Activated naive CD4-positive, alpha-beta T cell treated with anti-CD3 and anti-CD28 coated beads, Interleukin-2, amount 50 U/mL, for 72 hours (primary cell): ENCODE data around the gene NT5C3A. TPM values are rescaled to one million over a fixed set of nuclear protein-coding genes. Genes with fewer than 3 reads are reported as not detected.
A peak's percentile ranks its signal among the peaks of the same experiment; 100 is the strongest.

Experiments
- ATAC-seq, 2 donors: fragments of 150-1000 bp; cut with Tn5 transposase; 2 replicates each; pipeline ENCODE4 v1.10.0; 2021; ENCODE audit warnings: mild to moderate bottlenecking in 2 of 2, moderate library complexity in 2 of 2
- DNase-seq, 2 donors: peaks; one replicate each; pipeline ENCODE4 v3.0.0; 2021 to 2022; ENCODE audit warnings: low spot score in 2 of 2
- H3K27ac Mint-ChIP-seq, 2 donors: one replicate each; pipeline ENCODE4 v1.8.0; 2022; ENCODE audit warnings: mild to moderate bottlenecking in 2 of 2, mixed read lengths in 2 of 2
- H3K36me3 Mint-ChIP-seq, 2 donors: one replicate each; pipeline ENCODE4 v1.8.0; 2022; ENCODE audit warnings: mixed read lengths in 2 of 2
- H3K9me3 Mint-ChIP-seq, 2 donors: one replicate each; pipeline ENCODE4 v1.8.0; 2022; ENCODE audit warnings: mixed read lengths in 2 of 2
- total RNA-seq, 2 donors: library from RNA; stranded (reverse); gene quantifications; one replicate each; pipeline ENCODE4 v1.2.3, GENCODE V29; 2022

Gene NT5C3A
- total RNA-seq, 2 donors from 2014 or later = 37.9 to 53.5 TPM

DNA sequence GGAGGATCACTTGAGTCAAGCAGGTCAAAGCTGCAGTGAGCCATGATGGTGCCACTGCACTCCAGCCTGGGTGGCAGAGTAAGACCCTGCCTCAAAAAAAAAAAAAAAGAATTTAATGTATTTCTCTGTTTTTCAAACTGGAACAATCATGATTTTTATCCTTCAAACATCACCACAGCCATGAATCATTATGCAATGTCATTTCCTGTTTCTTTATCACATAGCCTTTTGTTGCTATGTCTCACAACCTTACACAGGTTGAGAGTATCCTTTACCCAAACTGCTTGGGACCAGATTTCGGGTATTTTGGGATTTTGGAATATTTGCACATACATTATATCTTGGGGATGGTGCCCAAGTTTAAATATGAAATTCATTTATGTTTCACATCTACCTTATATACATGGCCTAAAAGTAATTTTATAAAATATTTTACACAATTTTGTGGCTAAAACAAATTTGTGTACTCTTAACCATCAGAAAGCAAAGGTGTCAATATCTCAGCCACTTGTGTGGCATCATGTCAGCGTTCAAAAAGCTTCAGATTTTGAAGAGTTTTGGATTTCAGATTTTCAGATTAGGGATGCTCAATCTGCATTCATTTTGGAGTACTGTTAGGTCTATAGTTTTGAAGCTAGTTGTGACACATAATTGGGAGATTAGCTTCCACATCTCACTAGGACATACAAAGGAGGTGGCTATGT lies 8.2 kb downstream of the NT5C3A start:
- Mint-ChIP-seq H3K27ac (peak overlapping the region; percentile 44 to 76), H3K36me3 (peaks cover 0 to 36% of the 10 kb centered on the region in 2 donors), H3K9me3 (no peaks in the 10 kb centered on the region)
- ATAC-seq (peak; percentile 89 to 96), DNase-seq (no peak)

DNA sequence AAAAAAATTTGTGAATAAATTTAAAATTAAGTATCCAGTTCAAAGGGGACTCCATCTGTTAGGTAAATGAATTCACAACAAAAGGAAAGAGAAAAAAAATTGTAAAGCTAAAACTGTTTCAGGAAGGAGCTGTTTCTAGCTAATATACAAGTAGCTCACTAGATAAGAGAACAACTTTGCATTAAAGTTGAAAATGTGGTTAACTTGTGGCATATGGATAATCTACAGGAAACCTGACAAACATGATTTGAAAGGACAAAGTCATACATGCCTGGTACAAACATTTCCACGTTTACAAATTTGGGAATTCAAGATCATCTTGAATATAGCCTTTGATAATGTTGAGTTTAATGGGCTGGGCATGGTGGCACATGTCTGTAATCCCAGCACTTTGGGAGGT lies 8.9 kb downstream of the NT5C3A start:
- Mint-ChIP-seq H3K9me3 (no peaks in the 10 kb centered on the region), H3K36me3 (peaks cover 0 to 30% of the 10 kb centered on the region in 2 donors), H3K27ac (peak overlapping the region; percentile 22 to 76)
- DNase-seq (no peak), ATAC-seq (no peak)

DNA sequence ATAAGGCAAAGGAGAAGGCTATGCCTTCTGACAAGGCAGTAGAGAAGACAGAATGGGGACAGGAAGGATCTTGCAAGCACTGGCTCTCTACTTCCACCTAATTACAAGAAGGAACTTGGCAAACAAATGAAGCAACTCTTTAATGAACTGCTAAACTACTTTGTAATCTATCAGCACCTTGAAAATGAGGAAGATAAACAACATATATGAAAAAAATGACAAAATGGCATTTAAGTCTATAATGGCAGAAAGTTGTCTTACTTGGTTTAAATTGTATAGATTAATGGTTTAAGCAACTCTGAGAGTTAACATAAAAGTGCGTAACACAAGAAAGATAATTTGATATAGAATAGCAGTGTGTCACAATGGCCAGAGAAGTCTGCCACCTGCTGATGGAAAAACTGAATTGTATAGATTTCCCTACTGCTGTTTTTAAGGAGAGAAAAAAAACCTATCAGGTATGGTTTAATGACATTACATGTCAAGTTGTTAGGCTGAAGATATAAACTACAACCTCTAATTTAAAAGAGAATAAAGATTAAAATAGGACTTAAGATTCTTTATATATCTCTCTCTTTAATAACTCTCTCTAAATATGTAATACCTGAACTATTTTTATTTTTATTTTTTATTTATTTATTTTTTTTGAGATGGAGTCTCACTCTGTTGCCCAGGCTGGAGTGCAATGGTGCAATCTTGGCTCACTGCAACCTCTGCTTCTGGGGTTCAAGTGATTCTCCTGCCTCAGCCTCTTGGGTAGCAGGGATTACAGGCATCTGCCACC lies 11.8 kb downstream of the NT5C3A start:
- DNase-seq = peak in 1 of 2 donors; percentile 17
- Mint-ChIP-seq H3K27ac (no peak overlapping the region), H3K9me3 (no peaks in the 10 kb centered on the region), H3K36me3 (peaks cover 0 to 11% of the 10 kb centered on the region in 2 donors)
- peak in 1 of 2 donors; percentile 48 for ATAC-seq

DNA sequence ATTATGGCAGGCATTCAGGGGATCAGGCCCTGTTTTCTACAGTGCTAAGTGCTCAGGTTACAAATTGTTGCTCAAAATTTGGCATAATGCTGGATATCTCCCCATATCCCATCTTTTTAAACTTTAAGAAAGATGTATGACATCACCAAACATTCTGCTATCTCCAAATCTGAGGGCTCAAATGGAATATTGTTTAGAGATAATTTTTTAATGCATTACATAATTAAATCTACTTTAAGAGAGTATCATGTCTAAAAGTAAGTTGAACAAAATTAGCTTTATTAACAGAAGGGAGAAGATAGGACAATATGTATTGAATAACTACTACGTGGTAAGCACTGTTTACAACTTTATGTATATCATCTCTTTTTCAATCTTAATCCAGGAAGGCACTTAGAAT lies 13.9 kb downstream of the NT5C3A start:
- no peaks in the 10 kb centered on the region for H3K9me3 Mint-ChIP-seq
- H3K27ac Mint-ChIP-seq = no peak overlapping the region
- H3K36me3 Mint-ChIP-seq = peaks cover 0 to 5% of the 10 kb centered on the region in 2 donors
- DNase-seq = no peak
- ATAC-seq = no peak

DNA sequence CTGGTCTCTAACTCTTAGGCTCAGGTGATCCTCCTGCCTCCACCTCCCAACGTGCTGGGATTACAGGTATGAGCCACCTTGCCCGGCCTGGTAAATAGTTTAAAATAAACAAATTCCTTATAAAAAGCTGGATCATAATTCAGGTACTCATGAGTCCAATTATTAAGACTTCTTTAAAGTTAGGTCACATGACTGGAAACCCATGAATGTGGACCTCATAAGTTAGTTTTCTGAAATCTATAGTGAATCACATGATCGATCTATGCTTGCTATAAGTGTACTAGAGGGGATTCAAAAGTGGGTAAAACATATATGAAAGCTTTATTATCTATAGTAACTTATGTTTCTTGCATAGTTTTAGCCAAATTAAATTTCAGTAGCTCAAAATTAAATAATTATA lies 14.3 kb downstream of the NT5C3A start:
- Mint-ChIP-seq H3K9me3 (no peaks in the 10 kb centered on the region), H3K36me3 (peaks cover 0 to 5% of the 10 kb centered on the region in 2 donors), H3K27ac (no peak overlapping the region)
- ATAC-seq (no peak), DNase-seq (no peak)

DNA sequence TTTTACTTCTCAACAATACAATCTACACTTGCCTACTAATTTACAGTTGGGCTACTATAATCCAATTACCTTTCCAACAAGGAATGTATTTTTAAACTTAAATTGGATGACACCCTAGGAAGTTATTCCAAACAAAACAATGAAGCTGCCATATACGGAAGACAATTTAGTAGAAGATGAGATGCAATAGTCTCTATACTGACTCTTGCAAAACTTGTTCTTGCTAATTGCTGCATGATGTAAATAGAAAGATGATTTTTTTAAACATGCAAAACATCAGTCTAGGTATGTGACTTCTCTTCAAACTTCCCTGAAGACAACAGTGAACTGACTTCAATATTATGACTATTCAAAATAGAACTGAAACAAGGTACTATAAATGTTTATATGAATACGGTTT lies 17.6 kb downstream of the NT5C3A start:
- Mint-ChIP-seq H3K36me3 (peaks cover 0 to 5% of the 10 kb centered on the region in 2 donors), H3K27ac (no peak overlapping the region), H3K9me3 (no peaks in the 10 kb centered on the region)
- no peak for DNase-seq
- peak in 1 of 2 donors; percentile 45 for ATAC-seq

DNA sequence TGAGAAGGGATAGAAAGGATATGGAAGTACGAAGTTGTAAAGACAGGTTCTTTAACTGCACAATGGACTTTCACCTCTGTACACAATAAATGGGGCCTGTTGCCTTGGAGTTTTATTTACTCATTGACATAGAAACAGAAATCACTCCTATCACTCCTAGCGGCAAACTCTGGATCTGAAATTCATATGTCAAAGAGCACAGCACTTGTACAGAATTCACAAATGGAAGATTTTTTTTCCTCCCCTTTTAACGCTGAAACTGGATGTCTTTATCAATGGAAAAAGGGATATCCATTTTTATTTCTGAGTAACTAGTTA lies 18.2 kb downstream of the NT5C3A start:
- Mint-ChIP-seq H3K27ac (no peak overlapping the region), H3K9me3 (no peaks in the 10 kb centered on the region), H3K36me3 (peaks cover 0 to 5% of the 10 kb centered on the region in 2 donors)
- ATAC-seq (no peak), DNase-seq (no peak)

DNA sequence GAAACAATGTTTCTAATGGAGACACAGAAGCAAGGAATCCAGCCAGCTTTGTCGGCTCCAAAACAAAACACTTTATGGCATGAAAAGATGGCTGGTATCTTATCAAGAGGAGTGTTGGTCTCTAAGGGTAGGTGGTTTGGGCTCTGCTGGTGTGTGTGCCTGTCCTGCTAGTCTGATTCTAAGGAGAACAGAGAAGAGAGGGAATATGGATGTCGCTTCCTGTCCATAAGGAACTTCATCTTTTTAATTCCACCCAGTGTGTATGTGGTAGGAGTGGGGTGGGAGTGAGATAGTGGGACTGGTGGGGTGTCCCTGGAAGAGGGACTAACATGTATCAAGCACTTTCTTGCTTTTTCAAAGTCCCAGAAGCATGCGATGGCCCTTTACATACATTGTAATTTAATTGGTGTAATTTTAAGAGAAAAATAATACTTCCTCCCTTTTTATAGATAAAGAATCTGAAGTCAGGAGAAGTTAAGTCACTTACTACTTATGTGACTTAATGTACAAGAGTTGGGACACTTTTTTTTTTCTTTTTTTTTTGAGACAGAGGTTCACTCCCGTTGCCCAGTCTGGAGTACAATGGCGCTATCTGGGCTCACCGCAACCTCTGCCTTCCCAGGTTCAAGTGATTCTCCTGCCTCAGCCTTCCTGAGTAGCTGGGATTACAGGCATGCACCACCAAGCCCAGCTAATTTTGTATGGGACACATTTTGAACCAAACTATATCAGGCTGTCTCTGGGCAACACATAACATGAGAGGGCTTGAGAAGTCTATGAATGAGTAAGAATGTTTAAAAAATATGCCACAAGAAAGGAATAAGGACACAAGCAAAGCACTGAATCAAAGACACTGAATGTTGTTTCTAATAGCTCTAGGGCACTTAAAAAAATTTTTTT lies 18.8 kb downstream of the NT5C3A start:
- Mint-ChIP-seq H3K27ac (peak overlapping the region; percentile 10 to 23), H3K36me3 (peaks cover 0 to 5% of the 10 kb centered on the region in 2 donors), H3K9me3 (no peaks in the 10 kb centered on the region)
- ATAC-seq (peak in 1 of 2 donors; percentile 39), DNase-seq (no peak)

DNA sequence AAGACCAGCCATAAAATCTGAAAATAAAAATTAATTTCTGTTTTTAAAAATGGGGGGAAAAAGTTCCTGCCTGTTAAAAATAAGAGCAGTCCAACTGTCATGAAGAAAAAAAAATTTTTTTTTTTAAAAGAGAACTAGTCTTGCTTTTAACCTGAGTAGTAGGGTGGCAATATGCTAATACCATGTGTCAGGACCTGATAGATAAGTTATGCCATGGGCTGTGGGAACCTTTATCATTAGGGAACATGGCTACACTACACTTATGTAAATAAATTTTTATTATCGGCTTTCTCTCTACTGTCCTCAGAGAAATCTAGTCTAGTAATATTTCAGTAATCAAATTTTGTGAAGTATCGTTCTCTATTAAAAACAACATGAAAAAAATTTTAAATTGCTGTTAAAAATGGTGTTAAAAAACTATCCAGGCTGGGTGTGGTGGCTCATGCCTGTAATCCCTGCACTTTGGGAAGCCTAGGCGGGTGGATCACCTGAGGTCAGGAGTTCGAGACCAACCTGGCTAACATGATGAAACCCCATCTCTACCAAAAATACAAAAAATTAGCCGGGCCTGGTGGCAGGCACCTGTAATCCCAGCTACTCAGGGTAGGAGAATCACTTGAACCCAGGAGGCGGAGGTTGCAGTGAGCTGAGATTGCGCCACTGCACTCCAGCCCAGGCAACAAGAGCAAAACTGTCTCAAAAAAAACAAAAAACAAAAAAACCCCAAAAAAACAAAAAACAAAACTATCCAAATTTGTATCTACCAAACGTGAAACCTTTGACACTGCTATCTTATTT lies 20.7 kb downstream of the NT5C3A start:
- ATAC-seq (no peak), DNase-seq (no peak)
- Mint-ChIP-seq H3K27ac (no peak overlapping the region), H3K9me3 (no peaks in the 10 kb centered on the region), H3K36me3 (peaks cover 0 to 5% of the 10 kb centered on the region in 2 donors)

DNA sequence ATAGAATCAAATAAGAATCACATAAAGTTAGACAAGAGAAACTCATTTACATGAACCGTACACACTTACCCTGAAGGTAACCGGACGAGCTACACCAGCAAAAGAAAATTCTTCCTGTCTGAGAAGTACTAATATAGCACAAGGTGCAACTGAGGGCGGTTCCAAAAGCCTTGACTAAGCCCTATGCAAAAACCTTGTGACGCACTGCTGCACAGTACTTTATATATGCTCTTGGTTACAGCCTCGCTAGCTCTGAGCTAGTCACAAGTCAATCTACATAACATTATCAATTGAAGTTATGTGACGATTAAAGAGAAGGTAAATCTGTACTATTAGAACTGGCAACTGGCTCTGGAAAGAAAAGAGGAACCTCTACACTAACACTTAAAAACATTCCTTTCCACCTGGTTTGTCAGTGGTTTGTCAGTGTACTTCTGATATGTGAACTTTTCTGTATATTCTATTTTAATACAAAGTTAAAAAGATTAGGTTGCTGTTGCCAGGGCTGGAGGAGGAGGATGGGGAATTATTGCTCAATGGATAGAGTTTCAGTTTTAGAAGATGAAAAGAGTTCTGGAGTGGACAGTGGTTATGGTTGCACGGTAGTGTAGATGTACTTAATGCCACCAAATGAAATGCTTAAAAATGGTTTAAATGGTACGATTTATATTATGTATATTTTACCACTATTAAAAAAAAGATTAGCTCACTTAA lies 21.6 kb downstream of the NT5C3A start:
- Mint-ChIP-seq H3K9me3 (no peaks in the 10 kb centered on the region), H3K27ac (peak overlapping the region; percentile 72 to 90), H3K36me3 (peaks cover 0 to 5% of the 10 kb centered on the region in 2 donors)
- peak; percentile 94 to 100 for ATAC-seq
- peak in 1 of 2 donors; percentile 50 for DNase-seq

DNA sequence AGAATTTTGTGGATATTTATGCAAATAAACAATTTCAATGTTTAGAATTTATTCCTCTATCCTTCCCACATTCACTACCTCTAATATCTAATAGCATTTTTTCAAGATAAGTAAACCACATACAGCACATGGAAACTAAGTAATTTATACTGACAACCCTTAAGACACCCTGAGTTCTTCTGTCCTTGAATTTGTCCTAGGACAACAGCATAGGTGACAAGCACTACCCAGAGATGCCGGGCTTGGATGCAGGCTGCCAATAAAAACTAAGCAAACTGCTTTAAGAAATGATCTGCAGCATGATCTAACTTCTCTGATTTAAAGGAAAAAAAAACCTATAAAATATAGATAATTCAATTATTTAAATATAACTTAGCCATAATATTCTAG lies 22.7 kb downstream of the NT5C3A start:
- ATAC-seq (no peak), DNase-seq (no peak)
- Mint-ChIP-seq H3K36me3 (peaks cover 0 to 2% of the 10 kb centered on the region in 2 donors), H3K9me3 (no peaks in the 10 kb centered on the region), H3K27ac (peak overlapping the region; percentile 72 to 85)

DNA sequence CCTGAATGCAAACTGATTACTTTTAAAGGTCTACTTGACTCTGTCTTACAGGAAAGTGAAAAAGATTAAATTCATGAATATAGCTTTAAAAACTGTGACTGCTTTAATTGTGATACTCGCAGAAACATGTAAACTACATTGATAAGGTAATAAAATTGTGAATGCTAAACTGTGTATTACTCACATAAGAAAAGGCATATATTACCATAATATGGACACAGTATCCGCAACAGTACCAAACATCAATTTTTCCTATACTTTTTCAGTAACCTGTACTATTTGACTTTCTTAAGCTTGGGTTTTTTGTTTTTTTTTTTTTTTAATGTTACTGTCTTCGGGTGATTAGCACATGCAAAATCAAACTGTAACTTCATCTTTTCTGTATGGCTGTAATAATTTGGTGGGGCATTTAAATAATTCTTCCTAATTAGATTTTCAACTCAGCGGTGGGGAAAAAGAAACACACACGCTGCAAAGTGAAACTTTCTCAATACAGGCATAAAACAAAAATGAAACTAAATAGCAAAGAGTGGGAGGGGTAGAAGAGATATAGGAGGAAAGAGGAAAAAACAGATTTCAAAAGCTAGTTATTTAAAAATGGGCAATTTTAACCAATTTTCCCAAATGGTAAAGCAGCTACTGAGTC lies 23.2 kb downstream of the NT5C3A start:
- Mint-ChIP-seq H3K27ac (peak overlapping the region; percentile 72 to 85), H3K9me3 (no peaks in the 10 kb centered on the region), H3K36me3 (no peaks in the 10 kb centered on the region)
- DNase-seq = no peak
- ATAC-seq = peak in 1 of 2 donors; percentile 31

DNA sequence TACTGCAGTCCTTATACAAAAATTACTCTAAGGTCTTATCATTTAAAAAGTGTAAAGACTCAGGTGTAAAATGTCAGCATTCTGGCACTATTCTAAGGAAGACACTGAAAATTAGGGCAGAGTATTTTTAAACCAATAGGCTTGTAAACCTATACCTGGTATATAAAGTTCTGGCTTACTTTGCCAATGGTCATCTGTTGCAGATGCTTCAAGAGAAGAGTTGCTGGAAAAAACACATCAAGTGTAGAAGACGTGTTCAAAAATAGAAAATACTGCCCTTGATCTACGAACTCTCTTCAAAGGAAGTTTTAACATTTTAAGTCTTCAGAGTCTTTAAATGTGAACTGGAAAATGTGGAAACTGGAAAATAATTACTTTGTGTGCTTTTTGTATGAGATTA lies 23.9 kb downstream of the NT5C3A start:
- no peaks in the 10 kb centered on the region for H3K9me3 Mint-ChIP-seq
- no peak for DNase-seq

DNA sequence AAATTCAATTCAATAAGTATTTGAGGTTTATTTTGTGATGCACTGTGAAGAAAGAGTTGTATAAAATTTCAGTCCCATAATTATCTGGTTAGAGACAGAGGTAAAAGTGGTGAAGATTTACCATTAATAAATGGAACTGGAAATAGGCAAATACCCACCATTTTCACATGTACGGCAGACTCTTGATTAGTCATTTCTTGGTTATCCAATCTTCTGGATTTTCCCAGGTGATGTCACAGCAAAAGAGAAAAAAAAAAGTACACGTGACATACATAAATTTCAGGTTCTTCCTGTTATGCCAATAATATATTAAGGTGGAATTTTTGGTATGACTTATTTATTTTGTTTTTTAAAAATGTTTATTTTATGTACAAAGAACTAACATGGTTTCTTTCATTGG lies 26.8 kb downstream of the NT5C3A start:
- ATAC-seq = no peak
- H3K27ac Mint-ChIP-seq = no peak overlapping the region
- no peaks in the 10 kb centered on the region for H3K36me3 Mint-ChIP-seq
- DNase-seq = no peak
- H3K9me3 Mint-ChIP-seq = no peaks in the 10 kb centered on the region

More for the DNA sequence above, 23.9 kb downstream of the NT5C3A start:
- ATAC-seq = no peak
- no peaks in the 10 kb centered on the region for H3K36me3 Mint-ChIP-seq
- no peak overlapping the region for H3K27ac Mint-ChIP-seq

DNA sequence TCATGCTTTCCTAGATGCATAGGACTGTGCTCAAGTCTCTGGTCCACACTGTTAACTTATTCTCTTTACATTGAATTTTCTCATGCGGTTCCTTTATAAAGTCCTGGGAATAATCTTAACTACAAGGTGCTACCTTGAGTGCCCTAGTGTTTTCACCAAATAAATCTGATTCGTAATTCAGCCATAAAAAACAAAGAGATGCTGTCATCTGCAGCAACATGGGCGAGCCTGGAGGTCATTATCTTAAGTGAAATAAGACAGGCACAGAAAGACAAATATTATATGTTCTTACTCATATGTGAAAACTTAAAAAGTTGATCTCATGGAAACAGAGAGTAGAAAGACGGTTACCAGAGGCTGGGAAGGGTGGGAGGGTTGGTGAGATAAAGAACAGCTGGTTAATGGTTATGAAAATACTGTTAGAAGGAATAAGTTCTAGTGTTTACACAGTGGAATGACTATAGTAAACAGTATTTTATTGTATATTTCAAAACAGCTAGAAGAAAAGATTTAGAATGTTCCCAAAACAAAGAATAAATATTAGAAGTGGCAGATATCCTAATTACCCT lies 38.3 kb downstream of the NT5C3A start:
- H3K36me3 Mint-ChIP-seq = peaks cover 0 to 7% of the 10 kb centered on the region in 2 donors
- no peaks in the 10 kb centered on the region for H3K9me3 Mint-ChIP-seq
- ATAC-seq (no peak), DNase-seq (no peak)
- no peak overlapping the region for H3K27ac Mint-ChIP-seq
